Gastroesophageal sphincter (tissue), 3 donors: ENCODE results near the gene ANXA2R.

ENCODE experiments used
- EP300 ChIP-seq: sonication (generic); formaldehyde crosslinking; IDR thresholded peaks from one replicate; pipeline ENCODE4 v1.6.1; 2017; ENCODE audit warnings: antibody characterized with exemption, mild to moderate bottlenecking
- POLR2A ChIP-seq, 2 donors: fragments of 450-650 bp; IDR thresholded peaks; one replicate each; pipeline ENCODE4 v1.6.1; 2017; ENCODE audit warnings: antibody characterized with exemption in 2 of 2, mild to moderate bottlenecking in 2 of 2, moderate library complexity in 1 of 2
- POLR2AphosphoS5 ChIP-seq: sonication (generic); formaldehyde crosslinking; IDR thresholded peaks from one replicate; pipeline ENCODE4 v1.6.1; 2017; ENCODE audit warnings: antibody characterized with exemption
- TF ChIP-seq, protein P1 (sequence below), 4 experiments: fragments of 200-600 bp in 2 of 4; fragments of 450-650 bp in 2 of 4; sonication (generic) in 1 of 4; IDR thresholded peaks; one replicate each; pipeline ENCODE4 v1.5.1; 2017 to 2019; ENCODE audit warnings: antibody characterized with exemption in 4 of 4, mild to moderate bottlenecking in 2 of 4, moderate library complexity in 2 of 4

DNA sequence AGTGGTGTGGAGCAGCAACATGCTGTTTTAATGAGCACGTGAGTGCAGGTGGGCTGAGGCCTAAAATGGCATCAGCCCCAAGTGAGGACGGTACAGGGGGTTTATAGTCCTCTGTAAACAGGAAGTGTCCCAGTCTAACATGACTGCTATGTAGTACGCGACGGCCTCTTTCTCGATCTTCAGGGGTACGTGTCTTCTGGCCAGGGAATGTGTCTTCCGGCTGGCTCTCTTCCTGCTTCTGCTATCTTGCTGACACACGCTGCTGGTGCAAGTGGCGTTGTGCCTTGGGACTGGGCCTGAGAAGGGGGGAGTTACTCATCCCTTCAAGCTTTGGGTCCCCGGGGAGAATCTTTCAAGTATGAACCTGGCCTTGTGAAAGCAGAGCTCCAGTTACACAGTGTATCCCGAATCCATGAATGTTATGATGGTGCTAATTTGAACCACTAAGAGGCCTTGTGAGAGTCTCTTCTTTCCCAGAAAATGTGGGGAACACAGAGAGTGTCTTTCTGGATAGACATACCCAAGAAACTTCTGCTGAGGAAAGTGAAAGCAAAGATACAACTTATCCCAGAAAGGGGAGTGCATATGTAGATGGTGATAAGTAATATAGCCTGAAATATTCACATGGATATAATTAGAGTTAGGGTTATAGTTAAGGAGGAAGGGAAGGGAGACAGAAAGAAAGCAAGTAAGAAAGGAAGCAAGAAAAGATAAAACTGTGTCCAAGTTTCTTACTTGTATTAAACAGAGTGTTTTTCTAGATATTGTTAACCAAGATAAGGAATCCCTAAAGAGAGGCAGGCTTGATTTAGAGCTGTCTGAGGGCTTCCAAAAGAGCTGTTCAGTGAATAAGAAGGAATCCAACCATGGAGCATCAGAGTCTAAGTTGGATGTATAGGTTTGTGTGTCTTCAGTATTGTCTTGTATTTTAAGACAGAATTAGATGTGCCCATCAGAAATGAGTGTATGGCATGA lies 35.5 kb upstream of the ANXA2R start:
- no peak for TF ChIP-seq POLR2A (IDR thresholded peaks at IDR 0.05)
- TF ChIP-seq, protein P1, sequence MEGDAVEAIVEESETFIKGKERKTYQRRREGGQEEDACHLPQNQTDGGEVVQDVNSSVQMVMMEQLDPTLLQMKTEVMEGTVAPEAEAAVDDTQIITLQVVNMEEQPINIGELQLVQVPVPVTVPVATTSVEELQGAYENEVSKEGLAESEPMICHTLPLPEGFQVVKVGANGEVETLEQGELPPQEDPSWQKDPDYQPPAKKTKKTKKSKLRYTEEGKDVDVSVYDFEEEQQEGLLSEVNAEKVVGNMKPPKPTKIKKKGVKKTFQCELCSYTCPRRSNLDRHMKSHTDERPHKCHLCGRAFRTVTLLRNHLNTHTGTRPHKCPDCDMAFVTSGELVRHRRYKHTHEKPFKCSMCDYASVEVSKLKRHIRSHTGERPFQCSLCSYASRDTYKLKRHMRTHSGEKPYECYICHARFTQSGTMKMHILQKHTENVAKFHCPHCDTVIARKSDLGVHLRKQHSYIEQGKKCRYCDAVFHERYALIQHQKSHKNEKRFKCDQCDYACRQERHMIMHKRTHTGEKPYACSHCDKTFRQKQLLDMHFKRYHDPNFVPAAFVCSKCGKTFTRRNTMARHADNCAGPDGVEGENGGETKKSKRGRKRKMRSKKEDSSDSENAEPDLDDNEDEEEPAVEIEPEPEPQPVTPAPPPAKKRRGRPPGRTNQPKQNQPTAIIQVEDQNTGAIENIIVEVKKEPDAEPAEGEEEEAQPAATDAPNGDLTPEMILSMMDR (IDR thresholded peaks at IDR 0.05): no peak
- TF ChIP-seq EP300: no peak
- no peak for TF ChIP-seq POLR2AphosphoS5
